Right lobe of liver (tissue), 6 donors: ENCODE results near the gene CNTNAP5. TPM values are rescaled to one million over a fixed set of nuclear protein-coding genes. Genes with fewer than 3 reads are reported as not detected.
"Not testable (repeated sequence)": the region's sequence is repeated elsewhere in the genome, so short reads cannot be mapped to it uniquely, and the experiment has no call there.

Experiments used
- ATAC-seq, 4 donors: fragments of 200-7000 bp; cut with Tn5 transposase; one replicate each; pipeline ENCODE4 v1.9.1; 2020; ENCODE audit warnings: mild to moderate bottlenecking in 4 of 4, moderate library complexity in 4 of 4
- DNase-seq, 3 donors: peaks; one replicate each; pipeline ENCODE4 v3.0.0-alpha.2; 2020
- H3K27ac ChIP-seq, 3 donors: fragments of 200-600 bp; one replicate each; pipeline ENCODE4 v1.8.0; 2022
- H3K27me3 ChIP-seq, 2 donors: fragments of 200-600 bp; one replicate each; pipeline ENCODE4 v1.8.0; 2022
- H3K36me3 ChIP-seq, 4 donors: fragments of 200-600 bp; sonication (generic) in 1 of 4; one replicate each; pipeline versions ENCODE4 v1.5.1 to v1.8.0; 2017 to 2022; ENCODE audit warnings: control low read depth in 1 of 4
- H3K4me1 ChIP-seq, 4 donors: fragments of 200-600 bp; sonication (generic) in 1 of 4; one replicate each; pipeline versions ENCODE4 v1.5.1 to v1.8.0; 2017 to 2022; ENCODE audit warnings: control low read depth in 1 of 4
- H3K4me3 ChIP-seq, 3 donors: fragments of 200-600 bp; one replicate each; pipeline ENCODE4 v1.8.0; 2022
- H3K9me3 ChIP-seq, 4 donors: fragments of 200-600 bp; sonication (generic) in 1 of 4; one replicate each; pipeline versions ENCODE4 v1.5.1 to v1.8.0; 2017 to 2022; ENCODE audit warnings: control low read depth in 1 of 4
- CTCF ChIP-seq, 4 donors: fragments of 200-600 bp in 3 of 4; fragments of 450-650 bp in 1 of 4; IDR thresholded peaks; one replicate each; pipeline versions ENCODE4 v1.5.1 to v1.8.0; 2016 to 2022; ENCODE audit warnings: antibody characterized with exemption in 4 of 4, mild to moderate bottlenecking in 2 of 4
- POLR2A ChIP-seq: fragments of 450-650 bp; IDR thresholded peaks from one replicate; pipeline ENCODE4 v1.6.1; 2017; ENCODE audit warnings: antibody characterized with exemption, mild to moderate bottlenecking
- WGBS: methylation state at CpG from one replicate; pipeline ENCODE4 v1.1.6; 2018; ENCODE audit warnings: low coverage, low lambda C conversion rate; ENCODE audit not compliant: insufficient coverage; ENCODE audit errors: missing lambda C conversion rate; 5-methylcytosine and 5-hydroxymethylcytosine counted together
- intact Hi-C, 2 donors: fragments of 100-400 bp; cut with DNase I; formaldehyde crosslinking; loops; one replicate each; pipeline versions ENCODE4 v1.11.2 to v1.14.1; 2022
- total RNA-seq, 6 experiments: library from RNA; depleted of rRNA in 2 of 6; stranded (reverse); fragments of >200 nt in 2 of 6; fragmentation: NEBNext Ultra II Directional in 3 of 6; extraction: Animal tissue kit (Norgen Biotek cat#: 25700) in 3 of 6; gene quantifications; one replicate each; pipeline versions ENCODE4 v1.1.0 to v1.2.4, GENCODE V29; 2016 to 2023
- donor health status: DM: no; HTN: yes; CAD: no.
- donor health status: DM: no; HTN: no; CAD: no.
- donor health status: DM: no; HTN: no; CAD: no.
- donor health status: DM: no; HTN: yes; CAD: no.
- donor health status: DM: no; HTN: yes; CAD: no.

Gene CNTNAP5
- total RNA-seq, 6 experiments from 2014 or later, result not detected

GRCh38 chr2:124354466-124354865, 329.4 kb downstream of the CNTNAP5 start:
- intact Hi-C loops, result no loop called here
- Histone ChIP-seq H3K27me3 (no peaks in the 10 kb centered on the region), H3K27ac (no peak overlapping the region), H3K9me3 (no peaks in the 10 kb centered on the region), H3K4me1 (no peaks in the 10 kb centered on the region), H3K4me3 (no peak overlapping the region), H3K36me3 (no peaks in the 10 kb centered on the region)
- WGBS, result 39% methylated on average over 3 of the region's 3 CpGs
- no peak for DNase-seq
- no peak for ATAC-seq
- TF ChIP-seq CTCF (IDR thresholded peaks at IDR 0.05) (no peak), POLR2A (no peak)

GRCh38 chr2:124361966-124362365, 336.9 kb downstream of the CNTNAP5 start:
- ATAC-seq, H3K27ac ChIP-seq, H3K36me3 ChIP-seq, H3K4me3 ChIP-seq, intact Hi-C loops, H3K9me3 ChIP-seq, H3K4me1 ChIP-seq, DNase-seq, H3K27me3 ChIP-seq: not testable (repeated sequence)
- 87% methylated on average over 24 of the region's 28 CpGs for WGBS

- ATAC-seq (no peak), DNase-seq (no peak)
- H3K27ac ChIP-seq, result no peak overlapping the region
- no peaks in the 10 kb centered on the region for H3K4me1 ChIP-seq
- no peak overlapping the region for H3K4me3 ChIP-seq
- TF ChIP-seq POLR2A, result no peak
- no peak for TF ChIP-seq CTCF (IDR thresholded peaks at IDR 0.05)
- WGBS, result 48% methylated on average over 4 of the region's 4 CpGs
- H3K36me3 ChIP-seq, result no peaks in the 10 kb centered on the region
- H3K9me3 ChIP-seq, result no peaks in the 10 kb centered on the region
- H3K27me3 ChIP-seq, result no peaks in the 10 kb centered on the region
- intact Hi-C loops, result no loop called here
Observed at GRCh38 chr2:124369181-124369580, 344.1 kb downstream of the CNTNAP5 start.

GRCh38 chr2:124380221-124380749, 355.2 kb downstream of the CNTNAP5 start:
- H3K4me1 ChIP-seq, result no peaks in the 10 kb centered on the region
- WGBS, result 45% methylated on average over 3 of the region's 3 CpGs
- TF ChIP-seq CTCF (IDR thresholded peaks at IDR 0.05), result no peak
- no peak for TF ChIP-seq POLR2A
- intact Hi-C loops, result no loop called here
- H3K4me3 ChIP-seq, result no peak overlapping the region
- H3K27me3 ChIP-seq, result no peaks in the 10 kb centered on the region
- H3K27ac ChIP-seq, result no peak overlapping the region
- no peaks in the 10 kb centered on the region for H3K36me3 ChIP-seq
- ATAC-seq (no peak), DNase-seq (no peak)
- H3K9me3 ChIP-seq, result no peaks in the 10 kb centered on the region

- TF ChIP-seq POLR2A (no peak), CTCF (IDR thresholded peaks at IDR 0.05) (no peak)
- Histone ChIP-seq H3K27ac (no peak overlapping the region), H3K4me3 (no peak overlapping the region), H3K27me3 (no peaks in the 10 kb centered on the region), H3K4me1 (no peaks in the 10 kb centered on the region), H3K36me3 (no peaks in the 10 kb centered on the region), H3K9me3 (no peaks in the 10 kb centered on the region)
- ATAC-seq (no peak), DNase-seq (no peak)
- intact Hi-C loops, result no loop called here
- WGBS, result 60% methylated on average over 1 of the region's 1 CpG
Observed at GRCh38 chr2:124382067-124382618, 357.1 kb downstream of the CNTNAP5 start.
